Measurements from ENCODE around the gene CREM.

The CREM gene

DNA sequence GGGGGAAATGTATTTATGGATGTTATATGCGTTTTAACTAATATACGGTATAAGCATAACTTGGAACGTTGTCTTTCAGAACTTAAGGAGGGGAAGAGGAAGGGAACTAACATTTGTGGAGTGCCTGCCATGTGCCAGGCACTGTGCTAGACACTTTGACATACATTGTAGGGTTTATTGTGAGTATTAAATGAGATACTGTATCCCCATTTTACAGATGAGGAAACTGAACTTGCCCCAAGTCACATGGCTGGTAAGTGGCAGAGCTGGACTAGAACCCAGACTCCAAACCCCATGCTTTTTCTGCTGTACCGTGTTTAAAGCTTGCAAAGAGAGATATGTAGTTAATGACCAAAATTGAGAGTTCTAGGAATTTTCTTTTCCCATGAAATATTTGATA lies 74.6 kb downstream of the CREM start (continued):
- TF ChIP-seq PPARA (CRISPR knock-in tag; IDR thresholded peaks at IDR 0.05; ENCODE audit: borderline replicate concordance) (no peak), ARNTL (CRISPR knock-in tag; IDR thresholded peaks at IDR 0.05; ENCODE audit: borderline replicate concordance, low read depth) (no peak), ESRRG (CRISPR knock-in tag; IDR thresholded peaks at IDR 0.05) (no peak), ZNF70 (CRISPR knock-in tag; IDR thresholded peaks at IDR 0.05) (no peak), ZNF8 (CRISPR knock-in tag; IDR thresholded peaks at IDR 0.05) (no peak), ZFP3 (CRISPR knock-in tag; IDR thresholded peaks at IDR 0.05) (no peak), BACH2 (CRISPR knock-in tag; IDR thresholded peaks at IDR 0.05; ENCODE audit: borderline replicate concordance) (no peak), ZNF565 (CRISPR knock-in tag; conservative IDR thresholded peaks at IDR 0.05; ENCODE audit: low read depth) (no peak)
- TF ChIP-seq, protein P1, sequence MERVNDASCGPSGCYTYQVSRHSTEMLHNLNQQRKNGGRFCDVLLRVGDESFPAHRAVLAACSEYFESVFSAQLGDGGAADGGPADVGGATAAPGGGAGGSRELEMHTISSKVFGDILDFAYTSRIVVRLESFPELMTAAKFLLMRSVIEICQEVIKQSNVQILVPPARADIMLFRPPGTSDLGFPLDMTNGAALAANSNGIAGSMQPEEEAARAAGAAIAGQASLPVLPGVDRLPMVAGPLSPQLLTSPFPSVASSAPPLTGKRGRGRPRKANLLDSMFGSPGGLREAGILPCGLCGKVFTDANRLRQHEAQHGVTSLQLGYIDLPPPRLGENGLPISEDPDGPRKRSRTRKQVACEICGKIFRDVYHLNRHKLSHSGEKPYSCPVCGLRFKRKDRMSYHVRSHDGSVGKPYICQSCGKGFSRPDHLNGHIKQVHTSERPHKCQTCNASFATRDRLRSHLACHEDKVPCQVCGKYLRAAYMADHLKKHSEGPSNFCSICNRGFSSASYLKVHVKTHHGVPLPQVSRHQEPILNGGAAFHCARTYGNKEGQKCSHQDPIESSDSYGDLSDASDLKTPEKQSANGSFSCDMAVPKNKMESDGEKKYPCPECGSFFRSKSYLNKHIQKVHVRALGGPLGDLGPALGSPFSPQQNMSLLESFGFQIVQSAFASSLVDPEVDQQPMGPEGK (CRISPR knock-in tag; IDR thresholded peaks at IDR 0.05; ENCODE audit: borderline replicate concordance): no peak

DNA sequence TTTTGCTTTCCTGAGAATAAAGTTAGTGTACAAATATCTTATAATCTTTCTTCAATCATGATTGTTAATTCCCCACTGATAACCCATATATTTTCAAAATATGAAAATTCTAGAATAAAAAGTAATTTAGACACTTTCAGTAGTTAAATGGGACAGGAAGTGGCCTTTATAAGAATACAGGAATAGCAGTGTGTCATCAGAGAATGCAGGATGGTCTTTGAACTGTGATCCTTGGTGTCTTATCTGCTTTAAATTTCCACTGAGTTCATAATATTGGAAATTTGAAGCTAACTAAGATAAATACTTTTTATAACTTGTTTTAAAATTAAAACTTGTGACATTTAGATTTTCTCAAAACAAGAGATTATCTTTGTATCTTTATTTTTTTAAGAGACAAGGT lies 75.4 kb downstream of the CREM start:
- no peak for TF ChIP-seq CSDC2 (CRISPR knock-in tag; IDR thresholded peaks at IDR 0.05)
- no peak for ATAC-seq

DNA sequence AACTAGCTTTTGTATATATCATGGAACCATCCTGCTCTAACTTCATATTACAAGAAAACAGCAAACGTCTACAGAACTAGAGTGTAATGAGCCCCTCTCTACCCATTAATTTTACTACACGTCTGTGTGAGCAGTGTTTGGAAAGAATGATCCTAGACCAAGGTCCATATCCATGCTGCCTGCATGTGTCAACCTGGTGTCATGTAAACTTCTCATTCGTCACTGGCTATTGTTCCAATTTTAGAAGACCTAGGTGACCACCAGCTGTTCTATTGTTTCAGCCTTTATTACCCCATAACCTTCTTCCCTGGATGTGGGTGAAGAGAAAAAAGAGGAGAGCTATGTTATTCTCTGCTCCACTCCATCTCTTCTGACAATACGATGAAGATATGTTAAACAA lies 77.1 kb downstream of the CREM start:
- no peak for ATAC-seq
- TF ChIP-seq OSR1 (CRISPR knock-in tag; IDR thresholded peaks at IDR 0.05): no peak
- no peak for TF ChIP-seq ZFP30 (CRISPR knock-in tag; IDR thresholded peaks at IDR 0.05)
- no peak for TF ChIP-seq GLIS3 (CRISPR knock-in tag; IDR thresholded peaks at IDR 0.05)
- TF ChIP-seq, protein P2, sequence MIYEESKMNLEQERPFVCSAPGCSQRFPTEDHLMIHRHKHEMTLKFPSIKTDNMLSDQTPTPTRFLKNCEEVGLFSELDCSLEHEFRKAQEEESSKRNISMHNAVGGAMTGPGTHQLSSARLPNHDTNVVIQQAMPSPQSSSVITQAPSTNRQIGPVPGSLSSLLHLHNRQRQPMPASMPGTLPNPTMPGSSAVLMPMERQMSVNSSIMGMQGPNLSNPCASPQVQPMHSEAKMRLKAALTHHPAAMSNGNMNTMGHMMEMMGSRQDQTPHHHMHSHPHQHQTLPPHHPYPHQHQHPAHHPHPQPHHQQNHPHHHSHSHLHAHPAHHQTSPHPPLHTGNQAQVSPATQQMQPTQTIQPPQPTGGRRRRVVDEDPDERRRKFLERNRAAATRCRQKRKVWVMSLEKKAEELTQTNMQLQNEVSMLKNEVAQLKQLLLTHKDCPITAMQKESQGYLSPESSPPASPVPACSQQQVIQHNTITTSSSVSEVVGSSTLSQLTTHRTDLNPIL (CRISPR knock-in tag; IDR thresholded peaks at IDR 0.05; ENCODE audit: low read depth): no peak
- no peak for TF ChIP-seq ISL1 (CRISPR knock-in tag; IDR thresholded peaks at IDR 0.05)
- TF ChIP-seq ZFP3 (CRISPR knock-in tag; IDR thresholded peaks at IDR 0.05): no peak
- TF ChIP-seq ZNF565 (CRISPR knock-in tag; conservative IDR thresholded peaks at IDR 0.05; ENCODE audit: low read depth): no peak
- TF ChIP-seq ESRRG (CRISPR knock-in tag; IDR thresholded peaks at IDR 0.05): no peak
- TF ChIP-seq ZC3H10 (CRISPR knock-in tag; IDR thresholded peaks at IDR 0.05): no peak
- TF ChIP-seq ARNTL (CRISPR knock-in tag; IDR thresholded peaks at IDR 0.05; ENCODE audit: borderline replicate concordance, low read depth): no peak
- TF ChIP-seq SNAI2 (CRISPR knock-in tag; IDR thresholded peaks at IDR 0.05): no peak
- TF ChIP-seq ZNF70 (CRISPR knock-in tag; IDR thresholded peaks at IDR 0.05): no peak
- TF ChIP-seq, protein P3, sequence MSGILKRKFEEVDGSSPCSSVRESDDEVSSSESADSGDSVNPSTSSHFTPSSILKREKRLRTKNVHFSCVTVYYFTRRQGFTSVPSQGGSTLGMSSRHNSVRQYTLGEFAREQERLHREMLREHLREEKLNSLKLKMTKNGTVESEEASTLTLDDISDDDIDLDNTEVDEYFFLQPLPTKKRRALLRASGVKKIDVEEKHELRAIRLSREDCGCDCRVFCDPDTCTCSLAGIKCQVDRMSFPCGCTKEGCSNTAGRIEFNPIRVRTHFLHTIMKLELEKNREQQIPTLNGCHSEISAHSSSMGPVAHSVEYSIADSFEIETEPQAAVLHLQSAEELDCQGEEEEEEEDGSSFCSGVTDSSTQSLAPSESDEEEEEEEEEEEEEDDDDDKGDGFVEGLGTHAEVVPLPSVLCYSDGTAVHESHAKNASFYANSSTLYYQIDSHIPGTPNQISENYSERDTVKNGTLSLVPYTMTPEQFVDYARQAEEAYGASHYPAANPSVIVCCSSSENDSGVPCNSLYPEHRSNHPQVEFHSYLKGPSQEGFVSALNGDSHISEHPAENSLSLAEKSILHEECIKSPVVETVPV (CRISPR knock-in tag; IDR thresholded peaks at IDR 0.05): no peak
- no peak for TF ChIP-seq TOX (CRISPR knock-in tag; IDR thresholded peaks at IDR 0.05; ENCODE audit: borderline replicate concordance)

DNA sequence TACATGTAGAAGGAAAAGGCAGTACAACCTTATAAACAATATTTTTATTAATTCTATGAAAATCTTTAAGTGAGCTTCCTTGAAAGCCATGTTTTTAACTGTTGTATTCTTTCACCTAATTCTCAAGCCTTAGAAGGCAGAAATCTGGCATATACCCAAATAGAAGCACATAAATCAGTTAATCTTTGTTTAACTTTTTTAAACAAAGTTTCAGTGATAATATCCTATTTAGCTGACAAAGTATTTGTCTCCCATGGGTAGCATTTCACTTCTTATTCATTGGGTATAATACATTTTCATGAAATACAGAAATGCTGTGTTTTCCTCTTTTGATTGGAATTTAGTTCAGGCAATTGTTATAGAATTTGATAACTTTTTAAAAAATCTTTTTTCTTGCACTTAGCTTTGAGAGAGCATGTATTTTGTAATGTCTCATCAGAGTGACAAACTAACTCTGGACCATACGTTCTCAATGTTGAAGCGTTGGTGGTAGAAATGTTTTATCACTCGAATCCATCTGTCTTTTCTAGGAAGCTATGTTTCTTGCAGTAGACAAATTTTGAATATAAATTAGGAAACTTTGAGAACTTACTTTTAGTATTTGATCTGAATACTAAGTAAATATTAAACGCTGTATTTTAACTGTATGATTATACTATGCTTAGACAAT lies 78.1 kb downstream of the CREM start:
- no peak for TF ChIP-seq ZFP3 (CRISPR knock-in tag; IDR thresholded peaks at IDR 0.05)
- no peak for TF ChIP-seq OSR1 (CRISPR knock-in tag; IDR thresholded peaks at IDR 0.05)
- TF ChIP-seq, protein P1 (CRISPR knock-in tag; IDR thresholded peaks at IDR 0.05; ENCODE audit: borderline replicate concordance): no peak
- no peak for TF ChIP-seq ARNTL (CRISPR knock-in tag; IDR thresholded peaks at IDR 0.05; ENCODE audit: borderline replicate concordance, low read depth)
- TF ChIP-seq ESRRG (CRISPR knock-in tag; IDR thresholded peaks at IDR 0.05): no peak
- TF ChIP-seq, protein P4, sequence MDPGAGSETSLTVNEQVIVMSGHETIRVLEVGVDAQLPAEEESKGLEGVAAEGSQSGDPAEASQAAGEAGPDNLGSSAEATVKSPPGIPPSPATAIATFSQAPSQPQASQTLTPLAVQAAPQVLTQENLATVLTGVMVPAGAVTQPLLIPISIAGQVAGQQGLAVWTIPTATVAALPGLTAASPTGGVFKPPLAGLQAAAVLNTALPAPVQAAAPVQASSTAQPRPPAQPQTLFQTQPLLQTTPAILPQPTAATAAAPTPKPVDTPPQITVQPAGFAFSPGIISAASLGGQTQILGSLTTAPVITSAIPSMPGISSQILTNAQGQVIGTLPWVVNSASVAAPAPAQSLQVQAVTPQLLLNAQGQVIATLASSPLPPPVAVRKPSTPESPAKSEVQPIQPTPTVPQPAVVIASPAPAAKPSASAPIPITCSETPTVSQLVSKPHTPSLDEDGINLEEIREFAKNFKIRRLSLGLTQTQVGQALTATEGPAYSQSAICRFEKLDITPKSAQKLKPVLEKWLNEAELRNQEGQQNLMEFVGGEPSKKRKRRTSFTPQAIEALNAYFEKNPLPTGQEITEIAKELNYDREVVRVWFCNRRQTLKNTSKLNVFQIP (CRISPR knock-in tag; IDR thresholded peaks at IDR 0.05; ENCODE audit: borderline replicate concordance, low read depth): no peak
- TF ChIP-seq, protein P2 (CRISPR knock-in tag; IDR thresholded peaks at IDR 0.05; ENCODE audit: low read depth): no peak
- no peak for TF ChIP-seq ZFP30 (CRISPR knock-in tag; IDR thresholded peaks at IDR 0.05)
- ATAC-seq: no peak

Data from SK-N-SH treated with all-trans-retinoic acid at 6 μM for 48 hours (cell line).